Myocyte (in vitro differentiated cells): ENCODE results near the gene FBXO3. TPM values are rescaled to one million over a fixed set of nuclear protein-coding genes. Genes with fewer than 3 reads are reported as not detected.
A peak's percentile ranks its signal among the peaks of the same experiment; 100 is the strongest.

Source experiments
- DNase-seq: peaks from one replicate; pipeline ENCODE4 v3.0.0-alpha.2; 2012; ENCODE audit warnings: low read depth
- total RNA-seq: library from RNA; depleted of rRNA; stranded (reverse); fragments of >200 nt; gene quantifications from 2 replicates; pipeline ENCODE4 v1.2.3, GENCODE V29; 2014

Gene FBXO3
- total RNA-seq, 1 donor from 2014 or later: 29.1 TPM

GRCh38 chr11:33772300-33772699 is 2.0 kb downstream of the FBXO3 start:
- no peak for DNase-seq

- DNase-seq: no peak
These were observed 4.1 kb downstream of the FBXO3 start for GRCh38 chr11:33770236-33770635.

GRCh38 chr11:33769542-33769941 is 4.8 kb downstream of the FBXO3 start:
- DNase-seq: no peak

- no peak for DNase-seq
These were observed 6.7 kb downstream of the FBXO3 start for GRCh38 chr11:33767624-33768023.

- no peak for DNase-seq
These were observed 8.2 kb downstream of the FBXO3 start for GRCh38 chr11:33766085-33766484.

GRCh38 chr11:33761471-33761870 is 12.8 kb downstream of the FBXO3 start:
- DNase-seq: no peak

- DNase-seq: peak; percentile 88
These were observed 20.9 kb downstream of the FBXO3 start for GRCh38 chr11:33753304-33753967.

- no peak for DNase-seq
These were observed 22.4 kb downstream of the FBXO3 start for GRCh38 chr11:33751878-33752277.

- no peak for DNase-seq
These were observed 26.3 kb downstream of the FBXO3 start for GRCh38 chr11:33747979-33748378.

GRCh38 chr11:33743291-33743690 is 31.0 kb downstream of the FBXO3 start:
- DNase-seq: no peak

GRCh38 chr11:33742249-33742851 is 32.0 kb downstream of the FBXO3 start:
- DNase-seq: peak; percentile 49

- no peak for DNase-seq
These were observed 32.5 kb downstream of the FBXO3 start for GRCh38 chr11:33741806-33742205.

GRCh38 chr11:33737362-33737821 is 36.9 kb downstream of the FBXO3 start:
- no peak for DNase-seq

- peak; percentile 93 for DNase-seq
These were observed 38.0 kb downstream of the FBXO3 start, which contains the start of gene CD59 for GRCh38 chr11:33736148-33736812. Gene CD59, minus strand, starts transcription at chr11:33736423. Its CDS starts 13,978 bp downstream, at chr11:33722445.

GRCh38 chr11:33735271-33736147 is 38.8 kb downstream of the FBXO3 start:
- DNase-seq: peak; percentile 74

GRCh38 chr11:33734441-33735270 is 39.7 kb downstream of the FBXO3 start:
- DNase-seq: peak; percentile 62

GRCh38 chr11:33733980-33734379 is 40.3 kb downstream of the FBXO3 start:
- no peak for DNase-seq

- DNase-seq: peak; percentile 63
These were observed 42.4 kb downstream of the FBXO3 start for GRCh38 chr11:33731723-33732531.

- DNase-seq: no peak
These were observed 43.6 kb downstream of the FBXO3 start for GRCh38 chr11:33730716-33731115.
